DND-41 (cell line): Measurements from ENCODE around the gene CPED1.

Experiments
- EZH2 ChIP-seq: IDR thresholded peaks from 3 replicates; pipeline ENCODE4 v1.6.1; 2012; ENCODE audit warnings: borderline replicate concordance, low read depth, mild to moderate bottlenecking, moderate library complexity, low read length, inconsistent platforms; ENCODE audit not compliant: severe bottlenecking
- TF ChIP-seq, protein P1 (sequence below): IDR thresholded peaks from 2 replicates; pipeline ENCODE4 v1.5.1; 2012; ENCODE audit warnings: borderline replicate concordance, low read length, moderate library complexity, mild to moderate bottlenecking; ENCODE audit not compliant: poor library complexity, severe bottlenecking; ENCODE audit errors: extremely low read depth

DNA sequence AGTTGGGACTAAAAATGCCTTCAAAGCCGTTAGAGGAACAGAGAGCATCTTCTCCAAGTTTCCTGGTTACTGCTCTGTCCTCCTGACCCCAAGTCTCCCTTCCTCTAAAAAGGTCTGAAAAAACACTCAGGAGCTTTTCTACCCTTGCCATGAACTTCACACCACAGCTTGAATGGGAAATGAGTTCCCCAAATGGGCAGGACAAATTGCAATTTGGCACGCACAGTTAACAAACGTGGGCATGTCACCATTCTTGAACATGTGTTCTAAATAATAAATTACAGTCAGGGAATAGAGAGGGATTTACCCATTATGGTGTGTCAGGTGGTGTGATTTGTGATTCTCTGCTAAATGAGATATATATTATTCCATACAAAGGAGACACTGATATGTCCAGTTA, 249.1 kb downstream of the CPED1 start:
- TF ChIP-seq, protein P1, sequence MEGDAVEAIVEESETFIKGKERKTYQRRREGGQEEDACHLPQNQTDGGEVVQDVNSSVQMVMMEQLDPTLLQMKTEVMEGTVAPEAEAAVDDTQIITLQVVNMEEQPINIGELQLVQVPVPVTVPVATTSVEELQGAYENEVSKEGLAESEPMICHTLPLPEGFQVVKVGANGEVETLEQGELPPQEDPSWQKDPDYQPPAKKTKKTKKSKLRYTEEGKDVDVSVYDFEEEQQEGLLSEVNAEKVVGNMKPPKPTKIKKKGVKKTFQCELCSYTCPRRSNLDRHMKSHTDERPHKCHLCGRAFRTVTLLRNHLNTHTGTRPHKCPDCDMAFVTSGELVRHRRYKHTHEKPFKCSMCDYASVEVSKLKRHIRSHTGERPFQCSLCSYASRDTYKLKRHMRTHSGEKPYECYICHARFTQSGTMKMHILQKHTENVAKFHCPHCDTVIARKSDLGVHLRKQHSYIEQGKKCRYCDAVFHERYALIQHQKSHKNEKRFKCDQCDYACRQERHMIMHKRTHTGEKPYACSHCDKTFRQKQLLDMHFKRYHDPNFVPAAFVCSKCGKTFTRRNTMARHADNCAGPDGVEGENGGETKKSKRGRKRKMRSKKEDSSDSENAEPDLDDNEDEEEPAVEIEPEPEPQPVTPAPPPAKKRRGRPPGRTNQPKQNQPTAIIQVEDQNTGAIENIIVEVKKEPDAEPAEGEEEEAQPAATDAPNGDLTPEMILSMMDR: no peak
- no peak for TF ChIP-seq EZH2
